ENCODE data around the gene SIRPD.

GRCh38 chr20:1507276-1507675, 50.2 kb downstream of the SIRPD start:
- TF ChIP-seq POLR2A (IDR thresholded peaks at IDR 0.05; ENCODE audit: low read depth, low read length) (no peak), POLR2AphosphoS5 (IDR thresholded peaks at IDR 0.05; ENCODE audit: low read depth, low read length) (no peak)
